ENCODE data around the gene COX6A1. TPM values are rescaled to one million over a fixed set of nuclear protein-coding genes. Genes with fewer than 3 reads are reported as not detected.

Gene COX6A1
- total RNA-seq, 1 experiment from 2014 or later, result 464 TPM

DNA sequence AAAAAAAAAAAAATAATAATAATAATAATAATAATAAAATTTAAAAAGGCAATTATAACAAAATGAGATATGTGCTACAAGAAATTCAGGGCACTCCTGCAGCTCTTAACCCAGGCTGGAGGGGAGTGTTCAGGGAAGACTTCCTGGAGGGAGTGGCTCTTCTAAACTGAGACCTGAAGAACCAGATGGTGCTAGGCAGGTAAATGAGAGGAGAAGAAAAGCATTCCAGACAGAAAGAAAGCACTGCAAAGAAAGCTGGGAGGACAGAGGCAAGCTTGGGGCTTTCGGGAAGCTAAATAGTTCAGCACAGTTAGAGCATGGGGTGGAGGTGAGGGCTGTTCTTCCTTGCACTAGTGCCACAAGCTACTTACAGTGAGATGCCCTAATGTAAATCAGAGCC is 41.5 kb downstream of the COX6A1 start:
- ATAC-seq (no peak), DNase-seq (ENCODE audit: low read depth, low spot score) (no peak)
- intact Hi-C loops (cut with micrococcal nuclease), result no loop called here
- Histone ChIP-seq H3K9me2 (ENCODE audit: insufficient read depth) (no peaks in the 10 kb centered on the region), H4K20me1 (ENCODE audit: insufficient read depth) (no peaks in the 10 kb centered on the region), H3K27me3 (ENCODE audit: insufficient read depth, low read length) (no peaks in the 10 kb centered on the region), H3K36me3 (ENCODE audit: control insufficient read depth in 1 of 2, insufficient read depth in 2 of 2, low read length in 2 of 2) (no peaks in the 10 kb centered on the region), H3K4me3 (replicated peaks in 1 of 2; ENCODE audit: low read depth in 1 of 2, low read length in 2 of 2) (no peak overlapping the region), H3K4me1 (ENCODE audit: control insufficient read depth in 1 of 2, insufficient read depth in 2 of 2, low read length in 2 of 2) (peaks cover 10 to 19% of the 10 kb centered on the region in 2 experiments), H3K27ac (ENCODE audit: low read depth, low read length) (no peak overlapping the region), H3K79me2 (ENCODE audit: insufficient read depth, low read length) (no peaks in the 10 kb centered on the region), H3K9me3 (ENCODE audit: control insufficient read depth in 1 of 2, insufficient read depth in 1 of 2, low read depth in 1 of 2, low read length in 2 of 2) (no peaks in the 10 kb centered on the region), H3K4me2 (ENCODE audit: low read length) (no peak overlapping the region), H3K9ac (ENCODE audit: low read length) (no peak overlapping the region), H2AFZ (ENCODE audit: low read depth, low read length, poor library complexity, severe bottlenecking) (no peak overlapping the region)
- TF ChIP-seq SRF (IDR thresholded peaks at IDR 0.05; ENCODE audit: low read depth), result no peak
- no peak for TF ChIP-seq SP1 (IDR thresholded peaks at IDR 0.05; ENCODE audit: low read depth)
- no peak for TF ChIP-seq RAD21 (IDR thresholded peaks at IDR 0.05; ENCODE audit: low read depth)
- TF ChIP-seq POLR2A (IDR thresholded peaks at IDR 0.05; ENCODE audit: borderline replicate concordance, extremely low read depth, insufficient read depth, insufficient read length), result no peak
- TF ChIP-seq, protein P1, sequence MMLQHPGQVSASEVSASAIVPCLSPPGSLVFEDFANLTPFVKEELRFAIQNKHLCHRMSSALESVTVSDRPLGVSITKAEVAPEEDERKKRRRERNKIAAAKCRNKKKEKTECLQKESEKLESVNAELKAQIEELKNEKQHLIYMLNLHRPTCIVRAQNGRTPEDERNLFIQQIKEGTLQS (IDR thresholded peaks at IDR 0.05), result no peak
- no peak for TF ChIP-seq ZFX (IDR thresholded peaks at IDR 0.05)
- no peak for TF ChIP-seq CTCF (IDR thresholded peaks at IDR 0.05 in 2 of 3, conservative IDR thresholded peaks at IDR 0.05 in 1 of 3; ENCODE audit: borderline replicate concordance in 1 of 3, insufficient read depth in 1 of 3, low read depth in 2 of 3, low read length in 2 of 3)
- no peak for TF ChIP-seq CBX3 (IDR thresholded peaks at IDR 0.05; ENCODE audit: low read depth)
- BruUV-seq (replicated peaks), result no TSS peak
- POLR2A ChIA-PET, result interaction anchor here (0.8 to 1.2 kb wide), 2 partner anchors 12 to 16 kb away, joined by 3 to 4 read pairs; partner anchors contain the start of gene DYNLL1
- RAD21 ChIA-PET (ENCODE audit: low non-redundant PET in 1 of 2, low total read pairs in 2 of 2, uncharacterized antibody in 2 of 2, unreplicated experiment in 2 of 2), result no interaction called here
- CTCF ChIA-PET, result no interaction called here

DNA sequence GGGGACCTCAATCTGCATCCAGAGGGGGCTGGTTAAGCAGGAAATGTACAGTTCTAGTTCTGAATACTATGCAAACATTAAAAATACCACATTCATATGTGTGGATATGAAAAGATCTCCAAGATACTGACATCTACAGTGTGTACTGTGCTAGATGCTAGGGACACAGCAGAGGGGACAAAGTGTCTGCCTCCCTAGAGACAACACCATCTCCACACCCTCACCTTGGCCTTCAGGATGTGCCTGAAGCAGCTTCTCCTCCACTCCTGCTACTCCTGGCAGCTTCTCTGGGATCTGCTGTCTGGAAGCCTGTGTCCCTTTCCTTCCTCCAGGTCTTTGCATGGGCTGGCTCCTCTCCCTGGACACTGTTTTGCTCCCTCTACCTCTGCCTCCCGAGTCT is 42.3 kb downstream of the COX6A1 start:
- DNase-seq (ENCODE audit: low read depth, low spot score) (no peak), ATAC-seq (no peak)
- no peaks in the 10 kb centered on the region for H3K27me3 ChIP-seq (ENCODE audit: insufficient read depth, low read length)
- H3K9me2 ChIP-seq (ENCODE audit: insufficient read depth), result no peaks in the 10 kb centered on the region
- no peaks in the 10 kb centered on the region for H3K79me2 ChIP-seq (ENCODE audit: insufficient read depth, low read length)
- no peaks in the 10 kb centered on the region for H3K36me3 ChIP-seq (ENCODE audit: control insufficient read depth in 1 of 2, insufficient read depth in 2 of 2, low read length in 2 of 2)
- no peak overlapping the region for H3K4me3 ChIP-seq (replicated peaks in 1 of 2; ENCODE audit: low read depth in 1 of 2, low read length in 2 of 2)
- no peak overlapping the region for H3K4me2 ChIP-seq (ENCODE audit: low read length)
- no peak overlapping the region for H2AFZ ChIP-seq (ENCODE audit: low read depth, low read length, poor library complexity, severe bottlenecking)
- no peak overlapping the region for H3K27ac ChIP-seq (ENCODE audit: low read depth, low read length)
- no peak for TF ChIP-seq CEBPB (IDR thresholded peaks at IDR 0.05; ENCODE audit: low read depth)
- no peak for TF ChIP-seq MAX (IDR thresholded peaks at IDR 0.05)
- no peak for TF ChIP-seq TCF7L2 (IDR thresholded peaks at IDR 0.05; ENCODE audit: borderline replicate concordance, extremely low read depth, insufficient read depth, insufficient read length)
- no TSS peak for BruUV-seq (replicated peaks)
- H3K9ac ChIP-seq (ENCODE audit: low read length), result no peak overlapping the region
- intact Hi-C loops (cut with micrococcal nuclease), result no loop called here
- H3K4me1 ChIP-seq (ENCODE audit: control insufficient read depth in 1 of 2, insufficient read depth in 2 of 2, low read length in 2 of 2), result peaks cover 3 to 11% of the 10 kb centered on the region in 2 experiments
- no peaks in the 10 kb centered on the region for H4K20me1 ChIP-seq (ENCODE audit: insufficient read depth)
- no peaks in the 10 kb centered on the region for H3K9me3 ChIP-seq (ENCODE audit: control insufficient read depth in 1 of 2, insufficient read depth in 1 of 2, low read depth in 1 of 2, low read length in 2 of 2)
- ChIA-PET POLR2A (interaction anchor here (0.8 to 1.2 kb wide), 2 partner anchors 12 to 16 kb away, joined by 3 to 4 read pairs; partner anchors contain the start of gene DYNLL1), RAD21 (ENCODE audit: low non-redundant PET in 1 of 2, low total read pairs in 2 of 2, uncharacterized antibody in 2 of 2, unreplicated experiment in 2 of 2) (no interaction called here), CTCF (no interaction called here)

Measured in HCT116 (cell line).